NCI-H748 treated with DMSO at 0.1 percent for 48 hours (cell line): Measurements from ENCODE around the gene APOC4.
"Not testable (repeated sequence)": the region's sequence is repeated elsewhere in the genome, so short reads cannot be mapped to it uniquely, and the experiment has no call there.

Experiments
- DNase-seq: peaks from one replicate; lab custom pipeline; 2025; lab: John Stamatoyannopoulos, UW

APOC4 gene

DNA sequence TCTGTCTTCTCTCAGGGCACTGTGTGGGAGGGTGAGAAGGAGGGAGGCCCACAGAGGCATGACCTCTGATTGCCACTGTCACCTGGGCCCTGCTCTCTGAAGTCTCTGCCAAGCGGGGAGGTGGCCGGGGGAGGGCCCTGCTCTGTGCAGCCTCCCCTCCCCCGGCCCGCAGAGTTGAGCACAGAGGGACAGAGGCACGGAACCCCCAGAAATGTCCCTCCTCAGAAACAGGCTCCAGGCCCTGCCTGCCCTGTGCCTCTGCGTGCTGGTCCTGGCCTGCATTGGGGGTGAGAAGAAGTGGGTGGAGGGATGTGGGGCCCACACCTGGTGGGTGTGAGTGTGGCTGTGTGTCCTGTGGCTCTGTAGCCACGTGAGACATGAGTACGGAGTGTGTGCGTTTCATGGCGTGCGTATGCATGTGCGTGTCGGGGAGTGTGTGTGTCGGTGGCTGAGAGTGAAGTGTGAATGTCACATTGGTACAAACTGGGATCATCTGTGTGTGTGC, at the start of gene APOC4:
Gene APOC4 (plus strand): TSS at position 171 of the 505 bp plus-strand sequence. CDS start 41 bp downstream, at position 212.
- DNase-seq: no peak

DNA sequence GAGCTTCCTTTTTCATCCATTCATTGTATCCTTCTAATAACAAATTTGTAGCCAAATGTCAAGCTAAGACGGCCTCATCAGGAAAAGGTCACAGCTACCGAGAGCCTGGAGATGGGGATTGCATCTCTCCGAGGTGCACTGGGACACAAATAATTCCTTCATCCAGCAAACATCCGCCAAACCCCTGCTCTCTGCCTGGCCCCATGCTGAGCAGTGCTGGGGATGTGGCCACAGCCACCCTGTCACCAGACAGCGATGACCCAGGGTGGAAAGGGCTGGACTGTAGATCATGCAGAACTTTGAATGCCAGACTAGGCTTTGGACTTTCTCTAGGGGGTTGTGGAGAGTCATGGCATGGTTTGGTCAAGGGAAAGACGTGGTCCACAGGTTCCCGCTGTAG, 49.1 kb upstream of the APOC4 start:
- DNase-seq: no peak

DNA sequence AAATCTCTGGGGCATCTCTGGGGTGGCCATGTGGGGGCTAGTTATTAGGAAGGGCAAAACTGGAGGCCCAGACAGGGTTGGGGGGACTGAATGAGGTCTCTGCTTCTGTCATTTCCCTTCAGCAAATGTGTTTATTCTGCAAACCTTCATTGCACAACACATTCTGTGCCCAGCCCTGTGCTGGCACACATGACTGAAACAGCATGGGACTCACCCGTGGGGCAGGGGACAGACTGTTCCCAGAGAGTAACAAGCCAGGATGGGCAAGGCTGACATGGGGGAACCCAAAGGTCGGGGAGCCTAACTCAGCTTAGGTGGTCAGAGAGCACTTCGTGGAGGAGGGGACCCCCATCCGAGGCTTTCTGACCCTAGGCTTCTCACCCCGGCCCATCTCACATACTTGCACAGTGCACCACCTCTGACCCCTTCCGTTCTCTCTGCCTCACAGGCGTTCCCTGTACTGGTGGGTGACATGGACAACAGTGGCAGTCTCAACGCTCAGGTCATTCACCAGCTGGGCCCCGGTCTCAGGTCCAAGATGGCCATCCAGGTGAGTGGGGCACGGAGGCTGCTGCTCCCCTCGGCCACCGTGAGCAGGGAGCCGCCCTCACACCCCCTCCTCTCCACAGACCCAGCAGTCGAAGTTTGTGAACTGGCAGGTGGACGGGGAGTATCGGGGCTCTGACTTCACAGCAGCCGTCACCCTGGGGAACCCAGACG, 48.5 kb upstream of the APOC4 start:
- no peak for DNase-seq

DNA sequence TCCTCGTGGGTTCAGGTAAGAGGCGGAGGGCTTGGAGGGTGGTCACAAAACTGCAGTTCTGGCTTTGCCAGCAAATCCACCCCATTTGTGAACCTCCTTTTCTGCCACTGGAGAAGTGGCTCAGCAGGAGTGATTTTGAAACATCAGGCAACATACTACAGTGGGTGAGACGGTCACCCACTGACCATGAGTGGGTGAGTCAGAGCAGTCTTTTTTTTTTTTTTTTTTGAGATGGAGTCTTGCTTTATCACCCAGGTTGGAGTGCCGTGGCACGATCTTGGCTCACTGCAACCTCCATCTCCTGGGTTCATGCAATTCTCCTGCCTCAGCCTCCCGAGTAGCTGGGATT, 48.0 kb upstream of the APOC4 start:
- no peak for DNase-seq

DNA sequence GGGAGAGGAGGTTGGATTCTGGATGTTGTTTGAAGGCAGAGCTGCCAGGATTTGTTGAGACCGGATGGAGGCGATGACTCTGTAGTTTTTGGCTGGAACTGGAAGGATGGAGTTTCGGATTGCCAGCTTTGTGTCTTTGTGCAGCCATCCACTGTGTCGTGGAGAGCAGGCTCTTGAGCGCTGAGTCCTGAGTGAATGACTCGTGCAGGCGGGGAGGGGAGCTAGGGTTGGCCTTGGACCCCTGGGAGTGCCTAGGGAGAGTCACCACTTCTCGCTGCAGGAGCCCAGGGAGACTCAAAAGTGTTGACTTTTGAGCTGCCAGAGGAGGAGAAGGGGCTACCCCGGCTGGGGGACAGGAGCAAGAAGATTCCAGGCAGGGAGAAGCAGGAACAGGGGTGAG, 47.1 kb upstream of the APOC4 start:
- DNase-seq: no peak

DNA sequence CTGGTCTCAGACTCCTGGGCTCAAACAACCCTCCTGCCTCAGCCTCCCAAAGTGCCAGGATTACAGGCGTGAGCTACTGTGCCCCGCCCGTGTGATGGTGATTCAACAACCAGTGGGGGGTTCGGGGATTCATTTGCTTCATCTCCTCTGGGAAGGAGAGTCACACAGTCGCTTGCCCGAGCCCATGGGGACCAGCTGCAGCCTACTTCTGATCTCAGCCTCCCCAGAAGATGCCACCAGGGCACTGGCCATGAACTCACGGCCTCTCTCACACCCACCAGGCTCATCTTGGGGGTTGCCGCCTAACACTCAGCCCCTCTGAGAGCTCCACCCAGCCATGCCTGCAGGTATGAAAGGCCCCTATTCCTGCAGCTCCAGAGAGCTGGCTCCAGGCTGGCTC, 44.2 kb upstream of the APOC4 start:
- no peak for DNase-seq

DNA sequence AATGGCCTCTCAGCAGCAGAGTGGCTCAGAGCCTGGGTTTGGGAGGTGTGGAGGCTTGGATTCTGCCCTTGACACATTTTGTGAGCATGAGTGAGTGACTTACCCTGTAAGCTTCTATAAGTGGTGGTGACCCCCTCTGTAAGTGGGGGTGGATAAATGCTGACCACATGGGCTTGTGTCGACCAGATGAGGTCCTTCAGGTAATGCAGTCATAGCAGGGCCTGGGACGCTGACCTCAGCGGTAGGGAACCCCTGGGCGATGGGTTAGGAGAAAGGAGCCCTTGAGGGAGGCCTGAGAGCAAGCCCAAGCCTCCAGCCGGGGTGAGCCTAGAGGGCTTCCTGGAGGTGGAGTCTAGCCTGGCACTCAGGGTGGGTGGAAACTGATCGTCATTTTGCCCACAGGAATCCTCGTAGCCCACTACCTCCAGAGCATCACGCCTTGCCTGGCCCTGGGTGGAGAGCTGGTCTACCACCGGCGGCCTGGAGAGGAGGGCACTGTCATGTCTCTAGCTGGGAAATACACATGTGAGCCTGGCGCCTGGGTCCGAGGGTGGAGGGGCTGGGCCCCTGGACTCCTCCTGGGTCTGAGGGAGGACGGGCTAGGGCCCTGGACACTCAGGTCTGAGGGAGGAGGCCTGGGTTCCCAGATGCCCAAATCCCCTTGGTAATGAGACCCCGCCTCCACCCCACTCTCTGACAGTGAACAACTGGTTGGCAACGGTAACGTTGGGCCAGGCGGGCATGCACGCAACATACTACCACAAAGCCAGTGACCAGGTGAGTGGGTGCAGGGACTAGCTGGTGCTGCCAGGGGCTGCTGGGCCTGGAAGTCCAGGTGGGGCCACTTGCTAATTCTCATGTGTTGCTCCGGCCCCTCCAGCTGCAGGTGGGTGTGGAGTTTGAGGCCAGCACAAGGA, 41.5 kb upstream of the APOC4 start:
- DNase-seq: no peak

GRCh38 chr19:44903216-44903601, 38.8 kb upstream of the APOC4 start:
- no peak for DNase-seq

GRCh38 chr19:44903602-44904425, 38.2 kb upstream of the APOC4 start:
- peak; percentile 29 for DNase-seq

DNA sequence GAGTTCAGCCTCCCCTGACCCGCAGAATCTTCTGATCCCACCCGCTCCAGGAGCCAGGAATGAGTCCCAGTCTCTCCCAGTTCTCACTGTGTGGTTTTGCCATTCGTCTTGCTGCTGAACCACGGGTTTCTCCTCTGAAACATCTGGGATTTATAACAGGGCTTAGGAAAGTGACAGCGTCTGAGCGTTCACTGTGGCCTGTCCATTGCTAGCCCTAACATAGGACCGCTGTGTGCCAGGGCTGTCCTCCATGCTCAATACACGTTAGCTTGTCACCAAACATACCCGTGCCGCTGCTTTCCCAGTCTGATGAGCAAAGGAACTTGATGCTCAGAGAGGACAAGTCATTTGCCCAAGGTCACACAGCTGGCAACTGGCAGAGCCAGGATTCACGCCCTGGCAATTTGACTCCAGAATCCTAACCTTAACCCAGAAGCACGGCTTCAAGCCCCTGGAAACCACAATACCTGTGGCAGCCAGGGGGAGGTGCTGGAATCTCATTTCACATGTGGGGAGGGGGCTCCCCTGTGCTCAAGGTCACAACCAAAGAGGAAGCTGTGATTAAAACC, 37.5 kb upstream of the APOC4 start:
- DNase-seq: no peak

GRCh38 chr19:44905437-44906160, 36.4 kb upstream of the APOC4 start, which contains the start of gene APOE:
APOE (plus strand) TSS chr19:44905796; CDS start chr19:44906625, 829 bp downstream.
- DNase-seq: no peak

- no peak for DNase-seq
Observed at GRCh38 chr19:44907613-44908012, 34.4 kb upstream of the APOC4 start.

DNA sequence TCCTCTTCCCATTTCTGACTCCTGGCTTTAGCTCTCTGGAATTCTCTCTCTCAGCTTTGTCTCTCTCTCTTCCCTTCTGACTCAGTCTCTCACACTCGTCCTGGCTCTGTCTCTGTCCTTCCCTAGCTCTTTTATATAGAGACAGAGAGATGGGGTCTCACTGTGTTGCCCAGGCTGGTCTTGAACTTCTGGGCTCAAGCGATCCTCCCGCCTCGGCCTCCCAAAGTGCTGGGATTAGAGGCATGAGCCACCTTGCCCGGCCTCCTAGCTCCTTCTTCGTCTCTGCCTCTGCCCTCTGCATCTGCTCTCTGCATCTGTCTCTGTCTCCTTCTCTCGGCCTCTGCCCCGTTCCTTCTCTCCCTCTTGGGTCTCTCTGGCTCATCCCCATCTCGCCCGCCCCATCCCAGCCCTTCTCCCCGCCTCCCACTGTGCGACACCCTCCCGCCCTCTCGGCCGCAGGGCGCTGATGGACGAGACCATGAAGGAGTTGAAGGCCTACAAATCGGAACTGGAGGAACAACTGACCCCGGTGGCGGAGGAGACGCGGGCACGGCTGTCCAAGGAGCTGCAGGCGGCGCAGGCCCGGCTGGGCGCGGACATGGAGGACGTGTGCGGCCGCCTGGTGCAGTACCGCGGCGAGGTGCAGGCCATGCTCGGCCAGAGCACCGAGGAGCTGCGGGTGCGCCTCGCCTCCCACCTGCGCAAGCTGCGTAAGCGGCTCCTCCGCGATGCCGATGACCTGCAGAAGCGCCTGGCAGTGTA, 33.8 kb upstream of the APOC4 start:
- no peak for DNase-seq

GRCh38 chr19:44908836-44909261, 33.2 kb upstream of the APOC4 start:
- no peak for DNase-seq

GRCh38 chr19:44909775-44910174, 32.3 kb upstream of the APOC4 start:
- DNase-seq: no peak

DNA sequence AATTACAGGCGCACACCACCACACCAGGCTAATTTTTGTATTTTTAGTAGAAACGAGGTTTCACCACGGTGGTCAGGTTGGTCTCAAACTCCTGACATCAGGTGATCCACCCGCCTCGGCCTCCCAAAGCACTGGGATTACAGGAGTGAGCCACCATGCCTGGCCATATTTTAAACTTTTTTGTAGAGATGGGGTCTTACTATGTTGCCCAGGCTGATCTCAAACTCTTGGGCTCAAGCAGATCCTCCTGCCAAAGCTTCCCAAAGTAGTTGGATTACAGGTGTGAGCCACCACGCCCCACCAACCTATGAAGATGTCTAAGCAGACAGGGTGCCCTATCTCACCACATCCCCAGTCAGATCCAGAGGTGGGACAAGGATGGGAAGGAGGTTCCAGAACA, 30.1 kb upstream of the APOC4 start:
- DNase-seq: not testable (repeated sequence)

DNA sequence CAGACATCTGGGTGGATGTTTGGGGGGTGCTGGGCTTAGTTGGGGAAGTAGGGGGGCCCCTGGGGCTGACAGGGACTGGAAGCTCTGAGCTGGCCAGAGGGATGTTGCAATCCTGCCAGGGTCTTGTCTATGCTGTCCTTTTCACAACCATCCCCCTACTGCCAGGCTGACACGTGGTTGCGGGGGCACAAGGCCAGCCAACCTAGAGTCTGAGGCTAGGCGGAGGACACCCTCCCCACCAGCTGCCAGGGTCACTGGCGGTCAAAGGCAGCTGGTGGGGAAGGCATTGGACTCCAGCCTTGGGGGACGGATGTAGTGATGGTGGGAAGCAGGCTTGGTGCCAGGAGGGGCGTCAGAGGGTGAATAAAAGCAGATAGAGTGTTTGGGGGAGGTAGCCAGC, 29.2 kb upstream of the APOC4 start:
- DNase-seq: no peak

DNA sequence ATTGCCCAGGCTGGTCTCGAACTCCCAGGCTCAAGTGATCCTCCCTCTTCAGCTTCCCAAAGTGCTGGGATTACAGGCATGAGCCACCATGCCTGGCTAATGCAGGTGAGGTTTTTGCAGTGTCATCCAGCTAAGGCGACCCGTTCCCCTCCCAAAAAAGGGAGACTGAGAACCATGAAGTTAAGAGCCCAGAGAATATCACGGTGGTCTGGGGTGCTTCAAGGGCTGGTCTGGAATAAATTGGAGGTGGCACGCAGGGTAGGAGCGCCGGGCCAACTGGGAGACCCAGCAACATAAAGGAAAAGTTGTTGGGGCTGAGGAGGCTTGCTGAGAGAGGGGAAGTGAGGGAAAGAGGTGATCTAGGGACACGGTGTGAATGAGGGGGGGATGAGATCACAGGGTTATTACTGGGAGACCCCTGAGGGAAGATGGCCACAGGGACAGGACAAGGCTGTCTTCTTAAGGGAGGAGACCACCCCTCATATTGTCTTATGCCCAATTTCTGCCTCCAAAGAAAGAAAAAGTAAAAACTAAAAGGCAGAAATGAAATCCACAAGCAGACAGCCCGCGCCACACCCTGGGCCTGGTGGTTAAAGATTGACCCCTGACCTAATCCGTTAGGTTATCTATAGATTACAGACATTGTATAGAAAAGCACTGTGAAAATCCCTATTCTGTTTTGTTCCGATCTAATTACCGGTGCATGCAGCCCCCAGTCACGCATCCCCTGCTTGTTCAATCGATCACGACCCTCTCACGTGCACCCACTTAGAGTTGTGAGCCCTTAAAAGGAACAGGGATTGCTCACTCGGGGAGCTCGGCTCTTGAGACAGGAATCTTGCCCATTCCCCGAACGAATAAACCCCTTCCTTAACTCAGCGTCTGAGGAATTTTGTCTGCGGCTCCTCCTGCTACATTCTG, 28.3 kb upstream of the APOC4 start:
- DNase-seq: not testable (repeated sequence)
